Heart left ventricle (tissue), 16 donors: ENCODE measurements around the gene GRAMD1B. TPM values are rescaled to one million over a fixed set of nuclear protein-coding genes. Genes with fewer than 3 reads are reported as not detected.
"Not testable (repeated sequence)": the region's sequence is repeated elsewhere in the genome, so short reads cannot be mapped to it uniquely, and the experiment has no call there.

ENCODE experiments used
- ATAC-seq, 4 donors: fragments of 200-7000 bp; cut with Tn5 transposase; one replicate each; pipeline ENCODE4 v1.9.1; 2020 to 2022; ENCODE audit warnings: moderate library complexity in 4 of 4, mild to moderate bottlenecking in 3 of 4, moderate number of reproducible peaks in 1 of 4
- DNase-seq, 5 donors: peaks; one replicate each; pipeline ENCODE4 v3.0.0-alpha.2; 2020
- H3K27ac ChIP-seq, 12 donors: fragments of 200-600 bp; sonication (generic) in 4 of 12; one replicate each; pipeline versions ENCODE4 v1.5.0 to v1.8.0; 2016 to 2022; ENCODE audit warnings: mild to moderate bottlenecking in 2 of 12
- H3K27me3 ChIP-seq, 9 donors: fragments of 200-600 bp; sonication (generic) in 2 of 9; one replicate each; pipeline versions ENCODE4 v1.5.1 to v1.8.0; 2016 to 2022; ENCODE audit warnings: mild to moderate bottlenecking in 3 of 9
- H3K36me3 ChIP-seq, 9 donors: fragments of 200-600 bp; sonication (generic) in 2 of 9; one replicate each; pipeline versions ENCODE4 v1.5.0 to v1.8.0; 2018 to 2022; ENCODE audit warnings: mild to moderate bottlenecking in 2 of 9
- H3K4me1 ChIP-seq, 12 donors: fragments of 200-600 bp; sonication (generic) in 4 of 12; one replicate each; pipeline versions ENCODE4 v1.5.0 to v1.8.0; 2016 to 2022; ENCODE audit warnings: mild to moderate bottlenecking in 3 of 12
- H3K4me3 ChIP-seq, 12 donors: fragments of 200-600 bp; sonication (generic) in 4 of 12; one replicate each; pipeline versions ENCODE4 v1.5.0 to v1.8.0; 2017 to 2022; ENCODE audit warnings: mild to moderate bottlenecking in 9 of 12, moderate library complexity in 4 of 12
- H3K9me3 ChIP-seq, 12 donors: fragments of 200-600 bp; sonication (generic) in 4 of 12; one replicate each; pipeline versions ENCODE4 v1.5.0 to v1.8.0; 2016 to 2022; ENCODE audit warnings: mild to moderate bottlenecking in 1 of 12
- CTCF ChIP-seq, 12 donors: fragments of 200-600 bp; sonication (generic) in 4 of 12; IDR thresholded peaks; one replicate each; pipeline versions ENCODE4 v1.5.0 to v1.8.0; 2018 to 2022; ENCODE audit warnings: antibody characterized with exemption in 12 of 12, mild to moderate bottlenecking in 5 of 12
- POLR2A ChIP-seq, 2 donors: fragments of 450-650 bp; IDR thresholded peaks; one replicate each; pipeline ENCODE4 v1.6.1; 2017; ENCODE audit warnings: antibody characterized with exemption in 2 of 2, mild to moderate bottlenecking in 2 of 2, moderate library complexity in 2 of 2
- WGBS, 4 donors: extraction: QIAGEN DNeasy Blood & Tissue Kit in 2 of 4; methylation state at CpG; one replicate each; pipeline versions ENCODE4 v1.1.5 to v1.1.7; 2013 to 2018; 5-methylcytosine and 5-hydroxymethylcytosine counted together
- intact Hi-C, 10 donors: fragments of 100-400 bp; cut with DNase I; formaldehyde crosslinking; loops; one replicate each; pipeline versions ENCODE4 v1.11.1 to v1.14.2; 2022
- polyA plus RNA-seq, 2 donors: library from polyadenylated mRNA; stranded (reverse); fragments of 200-250 nt; gene quantifications; one replicate each; pipeline ENCODE4 v1.2.3, GENCODE V29; 2013
- total RNA-seq, 9 donors: library from RNA; depleted of rRNA in 2 of 9; stranded (reverse); fragments of >200 nt in 2 of 9; fragmentation: NEBNext Ultra II Directional in 3 of 9; extraction: Animal tissue kit (Norgen Biotek cat#: 25700) in 3 of 9; gene quantifications; one replicate each; pipeline versions ENCODE4 v1.1.0 to v1.2.4, GENCODE V29; 2016 to 2023
- donor health status: ischemic (EF 13 %, LVEDD 7.1; RV severe dilation, severe dysfunction).
- donor health status: healthy with polysubstance abuse.
- donor health status: DM: no; HTN: yes; CAD: no.
- donor health status: DM: no; HTN: no; CAD: no.
- donor health status: ischemic (EF 25% LVEDD 6.9; RV normal size, moderate dysfunction).
- donor health status: ischemic (EF 25% LVEDD 5.7; RV mildly dilated, moderate dysfunction).
- donor health status: healthy.
- donor health status: DM: yes; HTN: yes; CAD: no.
- donor health status: ischemic (EF 35%, LVEDD 5.7; RV mildly dilated, moderate dysfunction).
- donor health status: nonischemic (EF 11% LVEDD 7.7; RV severe dilation, severe dysfunction).
- donor health status: DM: yes; HTN: yes; CAD: no.
- donor health status: PGD.
- donor health status: ischemic (EF 29% LVEDD 5.4; RV normal size, mild dysfunction).
- donor health status: nonischemic (EF 23%, LVEDD 6.1; RV moderate dilation, normal function).

The GRAMD1B gene
- total and polyA plus RNA-seq, 11 donors: 8.6 to 42.5 (median 23.0) TPM

- Histone ChIP-seq H3K9me3 (no peaks in the 10 kb centered on the region), H3K4me1 (peaks cover 0 to 74% (median 28%) of the 10 kb centered on the region in 12 donors), H3K27me3 (no peaks in the 10 kb centered on the region), H3K27ac (peak overlapping the region in 4 of 12 donors; percentile 19 to 78 (median 35)), H3K4me3 (no peak overlapping the region), H3K36me3 (no peaks in the 10 kb centered on the region)
- ATAC-seq (no peak), DNase-seq (no peak)
- intact Hi-C loops: no loop called here
- TF ChIP-seq POLR2A (IDR thresholded peaks at IDR 0.05) (no peak), CTCF (IDR thresholded peaks at IDR 0.05) (no peak)
- 87 to 96% (median 93%) methylated on average over 1 of the region's 1 CpG for WGBS, 4 donors
Observed at GRCh38 chr11:123452794-123453193, 22.7 kb downstream of the GRAMD1B start.

GRCh38 chr11:123454060-123454651 lies 24.1 kb downstream of the GRAMD1B start:
- TF ChIP-seq POLR2A (IDR thresholded peaks at IDR 0.05) (no peak), CTCF (IDR thresholded peaks at IDR 0.05) (no peak)
- peaks cover 0 to 3% (median 0%) of the 10 kb centered on the region in 9 donors for H3K36me3 ChIP-seq
- peaks cover 0 to 74% (median 28%) of the 10 kb centered on the region in 12 donors for H3K4me1 ChIP-seq
- WGBS, 4 donors: 47 to 64% (median 57%) methylated on average over 7 of the region's 7 CpGs
- no peaks in the 10 kb centered on the region for H3K9me3 ChIP-seq
- intact Hi-C loops: no loop called here
- H3K27me3 ChIP-seq: no peaks in the 10 kb centered on the region
- H3K27ac ChIP-seq: peak overlapping the region in 8 of 12 donors; percentile 2 to 78 (median 28)
- DNase-seq (peak in 1 of 5 donors; percentile 49), ATAC-seq (peak in 3 of 4 donors; percentile 2 to 70 (median 50))
- peak overlapping the region in 1 of 12 donors; percentile 1 for H3K4me3 ChIP-seq

GRCh38 chr11:123454796-123455195 lies 24.7 kb downstream of the GRAMD1B start:
- intact Hi-C loops: no loop called here
- no peaks in the 10 kb centered on the region for H3K9me3 ChIP-seq
- no peak for DNase-seq
- peaks cover 0 to 74% (median 28%) of the 10 kb centered on the region in 12 donors for H3K4me1 ChIP-seq
- TF ChIP-seq POLR2A (IDR thresholded peaks at IDR 0.05): no peak
- no peak for TF ChIP-seq CTCF (IDR thresholded peaks at IDR 0.05)
- H3K27ac ChIP-seq: peak overlapping the region in 7 of 12 donors; percentile 2 to 78 (median 39)
- H3K36me3 ChIP-seq: peaks cover 0 to 3% (median 0%) of the 10 kb centered on the region in 9 donors
- ATAC-seq: no peak
- H3K4me3 ChIP-seq: peak overlapping the region in 1 of 12 donors; percentile 1
- no peaks in the 10 kb centered on the region for H3K27me3 ChIP-seq

GRCh38 chr11:123456448-123456847 lies 26.4 kb downstream of the GRAMD1B start:
- DNase-seq, ATAC-seq, H3K9me3 ChIP-seq, intact Hi-C loops, H3K4me3 ChIP-seq, H3K27me3 ChIP-seq, H3K36me3 ChIP-seq: not testable (repeated sequence)
- 83 to 95% (median 87%) methylated on average over 5 of the region's 5 CpGs for WGBS, 4 donors
- Histone ChIP-seq H3K4me1 (peaks cover 0 to 62% (median 19%) of the 10 kb centered on the region in 12 donors), H3K27ac (peak overlapping the region in 3 of 12 donors; percentile 9 to 86 (median 66))
